AG04449 (cell line): Measurements from ENCODE around the gene RYR1.

Experiments used
- CTCF ChIA-PET: fragments of 350-600 bp; formaldehyde crosslinking; extraction: SDS; loops from one replicate; lab custom pipeline; 2021; ENCODE audit warnings: antibody characterized with exemption; lab: Yijun Ruan, JAX
- POLR2A ChIA-PET: fragments of 400-600, 350-600 bp; formaldehyde crosslinking; extraction: SDS; loops from one replicate; lab custom pipeline; 2020; ENCODE audit warnings: antibody characterized with exemption, inconsistent platforms; lab: Yijun Ruan, JAX
- DNase-seq: peaks from one replicate; pipeline ENCODE4 v3.0.0-alpha.2; 2010; ENCODE audit warnings: low read depth, low spot score
- H3K4me3 ChIP-seq: 2 replicates; pipeline ENCODE4 v1.5.1; 2011; ENCODE audit warnings: low read depth, mild to moderate bottlenecking, control low read depth, low read length
- CTCF ChIP-seq: IDR thresholded peaks from one replicate; pipeline ENCODE4 v1.5.1; 2011; ENCODE audit warnings: mild to moderate bottlenecking, moderate library complexity, low read length, control low read depth, inconsistent platforms; ENCODE audit not compliant: insufficient read depth; ENCODE audit errors: missing control alignments

Gene RYR1

DNA sequence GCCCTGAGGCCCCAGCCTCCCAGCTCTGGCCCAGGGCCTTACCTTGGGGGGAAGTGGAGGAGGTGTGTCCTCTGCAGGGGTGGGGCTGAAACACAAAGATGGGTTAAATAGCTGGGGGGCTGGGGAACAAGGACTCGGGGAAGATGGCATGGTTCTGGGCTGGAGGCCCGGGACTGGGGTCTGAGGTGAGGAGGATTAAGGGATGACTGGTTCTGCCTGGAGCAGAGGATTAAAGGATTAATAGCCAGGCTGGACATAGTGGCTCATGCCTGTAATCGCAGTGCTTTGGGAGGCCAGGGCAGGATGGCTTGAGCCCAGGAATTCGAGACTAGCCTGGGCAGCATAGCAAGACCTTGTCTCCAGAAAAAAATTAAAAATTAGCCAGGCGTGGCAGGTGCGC, 172.6 kb downstream of the RYR1 start:
- TF ChIP-seq CTCF, result no peak
- no peak overlapping the region for H3K4me3 ChIP-seq
- no peak for DNase-seq
- ChIA-PET POLR2A (no interaction called here), CTCF (no interaction called here)

DNA sequence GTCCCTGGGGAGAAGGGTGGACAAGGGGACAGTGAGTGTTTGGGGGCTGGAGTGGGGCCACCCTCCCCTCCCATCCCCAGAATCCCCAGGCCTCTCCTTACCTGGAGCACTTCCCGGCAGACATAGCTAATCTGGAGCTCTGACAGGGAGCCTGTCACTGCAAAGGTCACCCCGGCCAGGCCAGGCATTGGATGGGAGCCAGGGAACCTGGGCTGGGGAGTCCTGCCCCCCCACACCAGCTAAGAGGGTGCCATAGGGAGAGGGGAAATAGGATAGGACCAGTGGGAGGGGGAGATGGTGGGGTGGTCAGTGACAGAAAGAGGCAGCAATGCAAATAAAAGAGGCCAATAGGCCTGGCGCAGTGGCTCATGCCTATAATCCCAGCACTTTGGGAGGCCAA, 180.8 kb downstream of the RYR1 start:
- ChIA-PET POLR2A (no interaction called here), CTCF (interaction anchor here (0.6 to 1.2 kb wide), 2 partner anchors 20 to 315 kb away, joined by 3 to 4 read pairs; no protein-coding TSS in a partner anchor)

GRCh38 chr19:38615007-38615581, 181.6 kb downstream of the RYR1 start:
- ChIA-PET POLR2A (no interaction called here), CTCF (interaction anchor here (0.7 to 1.6 kb wide), 2 partner anchors 18 to 100 kb away, joined by 3 read pairs; no protein-coding TSS in a partner anchor)
- TF ChIP-seq CTCF, result no peak
- DNase-seq, result no peak
- no peak overlapping the region for H3K4me3 ChIP-seq

More for the DNA sequence above, 180.8 kb downstream of the RYR1 start:
- no peak for DNase-seq
- H3K4me3 ChIP-seq, result no peak overlapping the region
- TF ChIP-seq CTCF, result no peak

DNA sequence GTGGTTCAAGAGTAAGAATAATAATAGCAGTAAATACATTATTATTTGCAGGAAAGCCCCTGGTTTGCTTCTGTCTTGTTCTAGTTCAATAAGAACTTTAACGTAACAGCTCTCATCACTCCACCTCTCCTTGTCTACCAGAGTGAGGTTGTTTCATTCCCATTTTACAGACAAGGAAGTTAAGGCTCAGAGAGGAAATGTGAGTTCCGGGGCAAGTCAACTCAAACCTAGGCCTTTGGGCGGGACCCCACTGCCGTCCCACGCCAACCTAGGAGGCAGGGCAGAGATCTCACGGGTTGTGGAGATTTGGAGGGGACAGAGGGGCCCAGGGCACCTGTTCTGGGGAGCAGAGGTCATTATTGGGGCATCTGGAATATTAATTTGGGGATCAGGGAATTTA, 182.8 kb downstream of the RYR1 start:
- no peak overlapping the region for H3K4me3 ChIP-seq
- no peak for DNase-seq
- CTCF ChIA-PET, result interaction anchor here (1.6 to 3.3 kb wide), 2 partner anchors 72 to 101 kb away, joined by 3 to 12 read pairs; no protein-coding TSS in a partner anchor
- TF ChIP-seq CTCF, result no peak
- POLR2A ChIA-PET, result interaction anchor here (0.6 kb wide), 1 partner anchor 9 kb away, joined by 3 read pairs; no protein-coding TSS in a partner anchor

DNA sequence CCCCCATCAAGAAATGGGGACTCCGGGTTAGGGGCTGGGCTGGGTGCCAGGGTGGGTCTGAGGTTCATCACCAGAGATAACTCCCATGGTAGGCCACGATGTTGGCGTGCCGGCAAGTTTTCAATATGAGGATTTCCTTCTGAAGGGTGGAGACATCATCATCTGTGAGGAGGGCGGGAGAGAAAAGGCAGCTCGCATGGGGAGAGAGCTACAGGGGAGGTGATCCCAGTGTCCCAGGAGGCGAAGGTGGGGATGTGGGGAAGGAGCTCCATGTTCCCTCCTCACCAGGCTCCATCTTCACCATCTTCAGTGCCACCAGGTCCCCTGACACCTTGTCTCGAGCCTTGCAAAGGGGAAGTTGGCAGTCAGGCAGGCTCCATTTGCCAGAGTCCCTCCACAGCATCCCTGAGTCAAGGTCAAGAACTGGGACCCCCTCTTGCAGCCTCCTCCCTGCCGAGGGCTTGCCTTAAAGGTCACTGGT, 183.8 kb downstream of the RYR1 start:
- H3K4me3 ChIP-seq, result no peak overlapping the region
- DNase-seq, result no peak
- ChIA-PET CTCF (interaction anchor here (1.1 to 5.7 kb wide), 4 partner anchors 18 to 313 kb away, joined by 4 to 100 read pairs (median 18); partner anchors contain the start of genes FAM98C, MRPS12 and SARS2), POLR2A (no interaction called here)
- TF ChIP-seq CTCF, result no peak
